Activated CD4-positive, alpha-beta T cell treated with anti-CD3 and anti-CD28 coated beads, Interleukin-2, amount 50 U/mL, for 48 hours (primary cell): ENCODE results near the gene IGSF11.
"Not testable (repeated sequence)": the region's sequence is repeated elsewhere in the genome, so short reads cannot be mapped to it uniquely, and the experiment has no call there.

Source experiments
- DNase-seq, 2 experiments: peaks; one replicate each; pipeline ENCODE4 v3.0.0-alpha.2; 2020

IGSF11 gene

DNA sequence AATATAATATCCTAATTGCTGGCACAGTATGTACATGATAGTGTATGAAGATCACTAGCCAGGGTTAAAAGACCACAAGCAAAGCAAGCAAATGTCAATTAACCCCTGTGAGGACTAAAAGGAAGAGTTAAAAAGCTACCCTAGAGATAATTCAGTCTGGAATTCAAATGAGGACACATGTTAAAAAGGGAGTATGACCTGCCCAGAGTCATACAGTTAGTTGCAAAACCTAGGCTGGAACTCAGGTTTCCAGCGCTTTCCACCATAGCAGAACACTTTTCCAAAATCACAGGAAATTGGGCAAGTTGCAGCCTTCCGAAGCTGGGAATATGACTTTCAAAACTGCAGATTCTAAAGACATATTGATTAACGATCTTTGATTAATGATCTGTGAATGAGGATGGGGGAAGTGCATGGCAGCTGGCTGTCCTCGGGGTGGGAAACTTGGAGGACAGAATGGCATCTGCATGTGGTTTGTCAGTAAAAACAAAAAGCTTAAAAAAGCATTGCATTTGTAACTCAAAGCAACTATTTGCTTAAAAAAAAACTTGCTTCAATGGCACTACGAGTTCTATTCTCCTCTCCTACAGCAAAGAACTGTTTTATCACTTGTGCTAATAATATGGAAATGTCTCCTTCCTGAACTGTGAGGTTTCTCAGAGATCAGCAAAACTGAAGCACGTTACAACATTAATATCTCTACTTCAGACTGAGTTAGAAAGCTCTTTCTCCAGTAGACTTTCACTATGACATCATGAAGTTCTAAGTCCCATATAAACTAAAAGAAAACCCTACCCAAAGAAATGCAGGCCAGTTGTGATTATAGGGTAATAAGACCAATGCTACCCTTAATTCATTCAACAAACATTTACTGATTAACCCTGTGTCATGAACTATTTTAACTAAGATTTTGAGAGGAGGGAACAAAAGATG is 46.2 kb downstream of the IGSF11 start:
- no peak for DNase-seq

DNA sequence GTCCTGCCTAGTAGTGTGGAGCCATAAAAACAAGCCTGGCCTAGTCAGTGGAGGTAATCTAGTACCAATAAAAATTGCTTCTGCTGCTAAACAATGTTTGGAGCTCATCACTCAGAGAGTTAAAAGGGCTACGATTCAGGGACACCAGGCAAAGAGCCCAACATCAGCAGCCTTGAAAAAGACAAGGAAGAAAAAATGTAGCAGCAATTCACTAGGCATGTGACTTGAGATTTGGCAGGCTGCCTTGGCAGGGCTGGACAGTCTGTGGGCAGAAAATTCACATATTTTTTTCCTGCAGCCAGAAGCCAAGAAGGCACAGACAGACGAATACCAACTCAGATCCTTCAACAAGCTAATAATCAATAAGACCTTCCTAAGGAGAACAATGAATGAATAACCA is 47.2 kb downstream of the IGSF11 start:
- no peak for DNase-seq

GRCh38 chr3:118986734-118987133 is 47.9 kb downstream of the IGSF11 start:
- no peak for DNase-seq

- DNase-seq = no peak
These were observed 49.9 kb downstream of the IGSF11 start for GRCh38 chr3:118984699-118985098.

GRCh38 chr3:118981494-118982134 is 53.0 kb downstream of the IGSF11 start:
- no peak for DNase-seq

DNA sequence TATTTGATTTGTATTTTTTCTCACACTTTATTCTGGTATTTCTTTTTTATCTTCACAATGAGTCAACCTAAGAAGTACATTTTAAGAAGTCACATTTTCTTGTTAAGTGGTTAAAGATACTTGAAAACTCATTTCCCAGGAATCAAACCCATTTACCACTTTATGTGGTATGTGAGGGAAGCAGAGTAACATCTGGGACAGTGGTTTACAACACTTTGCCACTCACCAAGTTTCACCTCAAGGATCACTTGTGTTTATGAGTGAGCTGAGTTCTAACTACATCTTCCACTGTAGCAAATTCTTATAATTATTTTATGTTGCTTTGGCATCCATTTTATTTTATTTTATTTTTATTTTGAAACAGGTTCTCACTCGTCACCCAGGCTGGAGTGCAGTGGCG is 53.8 kb downstream of the IGSF11 start:
- DNase-seq = no peak

DNA sequence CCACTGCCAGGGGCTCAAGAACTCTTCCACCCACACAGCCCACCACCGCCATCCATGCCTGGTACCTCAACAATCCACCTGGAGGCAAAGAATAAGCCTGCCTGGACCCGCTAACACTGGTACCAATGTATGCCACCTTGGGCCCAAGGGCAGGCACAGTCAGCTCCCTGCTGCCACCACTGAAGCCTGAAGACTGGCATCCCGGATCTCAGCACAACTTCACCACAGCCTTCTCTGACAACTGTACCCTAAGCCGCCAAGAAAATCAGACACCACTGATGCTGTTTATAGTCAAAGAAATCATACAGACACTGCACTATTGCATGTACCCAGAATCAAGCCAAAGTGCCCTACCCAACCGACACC is 56.3 kb downstream of the IGSF11 start:
- no peak for DNase-seq

DNA sequence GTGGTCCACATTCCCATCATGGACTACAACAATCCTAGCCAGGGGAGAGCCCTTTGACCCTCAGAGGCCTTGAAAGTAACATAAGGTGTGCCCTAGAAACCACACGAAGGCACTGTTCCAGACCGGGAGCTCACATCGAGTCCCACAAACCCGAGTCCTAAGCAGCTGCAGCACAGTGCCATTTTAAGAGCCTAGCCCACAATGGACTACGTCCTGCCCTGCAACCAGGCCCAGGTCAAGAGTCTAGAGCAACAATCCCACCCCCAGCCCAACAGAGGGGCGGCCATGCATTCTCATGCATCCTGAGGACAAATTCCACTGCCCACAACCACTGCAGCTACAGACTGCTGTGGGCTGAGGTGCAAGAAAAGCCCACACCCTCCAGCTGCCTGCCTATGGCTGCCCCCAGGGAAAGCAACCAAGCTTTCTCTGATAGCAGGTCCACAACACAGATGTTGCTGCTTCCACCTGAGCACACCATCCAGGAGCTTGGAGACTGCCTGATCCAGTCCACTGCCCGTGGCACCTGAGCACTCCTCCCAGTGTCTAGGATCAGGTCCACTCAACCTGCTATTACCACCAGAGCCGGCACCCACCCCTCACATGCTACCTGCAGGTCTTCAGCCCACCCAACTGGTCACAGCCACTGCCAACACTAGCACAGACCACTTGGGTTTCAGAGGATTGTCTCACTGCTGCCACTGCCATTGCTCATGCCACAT is 56.8 kb downstream of the IGSF11 start:
- DNase-seq = no peak

- no peak for DNase-seq
These were observed 57.5 kb downstream of the IGSF11 start for GRCh38 chr3:118977118-118977517.

GRCh38 chr3:118975476-118975875 is 59.2 kb downstream of the IGSF11 start:
- not testable (repeated sequence) for DNase-seq

- no peak for DNase-seq
These were observed 60.1 kb downstream of the IGSF11 start for GRCh38 chr3:118974356-118975097.

GRCh38 chr3:118973050-118973449 is 61.6 kb downstream of the IGSF11 start:
- no peak for DNase-seq

DNA sequence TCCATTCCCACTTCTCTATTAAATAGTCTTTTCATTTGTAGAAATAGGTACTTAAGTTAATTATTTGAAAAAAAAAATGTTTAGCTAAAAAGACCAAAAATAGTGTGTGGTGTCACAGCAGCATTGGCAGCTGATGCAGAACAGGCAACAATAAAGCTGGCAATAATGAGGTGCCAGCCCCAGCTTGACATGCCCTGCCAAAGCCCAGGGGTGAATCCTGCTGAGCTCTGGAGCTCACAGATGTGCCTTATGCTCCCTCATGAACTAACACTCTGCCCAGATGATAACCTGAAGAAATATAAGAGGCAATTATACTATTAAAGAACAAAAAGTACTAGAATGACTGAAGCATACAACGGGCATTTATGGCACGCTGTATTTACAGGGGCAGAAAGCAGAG is 63.8 kb downstream of the IGSF11 start:
- DNase-seq = no peak

- no peak for DNase-seq
These were observed 66.0 kb downstream of the IGSF11 start for GRCh38 chr3:118968640-118969039.

DNA sequence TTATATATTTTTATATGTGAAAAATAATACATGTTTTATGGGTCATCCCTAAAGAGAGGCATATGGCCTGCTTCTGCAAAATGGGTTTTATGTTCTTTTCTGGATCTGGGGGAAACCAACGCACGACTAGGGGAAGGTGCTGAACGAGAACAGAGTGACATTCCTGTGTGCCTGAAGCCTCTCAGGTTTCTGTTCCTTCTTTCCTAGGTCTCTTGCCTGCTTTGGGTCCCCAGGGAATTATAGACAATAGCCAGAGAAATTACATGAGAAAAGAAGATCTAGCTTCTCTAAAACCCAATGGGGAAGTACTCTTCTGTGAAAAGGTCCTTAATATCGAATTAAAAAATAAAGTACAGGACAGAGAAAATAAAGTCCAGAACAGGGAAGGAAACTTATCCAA is 66.5 kb downstream of the IGSF11 start:
- no peak for DNase-seq

DNA sequence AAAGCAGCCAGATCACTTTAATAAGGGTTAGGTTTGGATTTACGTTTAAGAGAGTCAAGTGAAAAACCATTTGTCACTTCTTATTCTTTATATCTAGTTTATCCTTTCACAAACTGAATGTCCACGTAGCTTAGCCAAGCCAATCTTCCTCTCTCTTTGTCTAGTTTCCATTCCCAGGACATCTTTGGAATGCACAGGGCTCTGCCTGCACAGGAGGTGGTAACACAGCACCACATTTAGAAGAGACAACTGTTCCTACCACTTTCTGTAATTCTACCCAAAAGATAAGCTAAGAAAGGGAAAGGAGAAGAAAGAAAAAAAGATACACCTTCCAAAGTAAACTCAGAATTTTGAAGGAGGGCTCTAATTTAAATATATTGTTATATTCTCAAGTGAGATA is 67.9 kb downstream of the IGSF11 start:
- DNase-seq = no peak

DNA sequence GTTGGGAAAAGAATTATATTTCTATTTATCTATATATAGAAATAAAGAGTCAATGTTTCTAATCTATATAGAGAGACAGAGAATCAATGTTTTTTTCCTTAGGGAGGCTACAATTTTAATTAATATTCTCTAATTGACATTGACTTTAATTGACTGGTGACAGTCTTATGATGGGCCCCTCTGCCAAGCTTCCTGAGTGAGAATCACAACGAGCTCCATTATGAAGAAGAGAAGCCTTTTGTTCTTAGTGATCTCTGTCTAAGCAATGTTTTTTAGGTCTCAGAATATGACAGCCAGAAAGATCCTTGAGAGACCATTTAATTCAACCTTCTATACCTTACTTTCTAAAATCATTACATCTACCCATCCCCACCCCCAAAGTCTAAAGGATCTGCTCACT is 70.9 kb downstream of the IGSF11 start:
- DNase-seq = no peak

DNA sequence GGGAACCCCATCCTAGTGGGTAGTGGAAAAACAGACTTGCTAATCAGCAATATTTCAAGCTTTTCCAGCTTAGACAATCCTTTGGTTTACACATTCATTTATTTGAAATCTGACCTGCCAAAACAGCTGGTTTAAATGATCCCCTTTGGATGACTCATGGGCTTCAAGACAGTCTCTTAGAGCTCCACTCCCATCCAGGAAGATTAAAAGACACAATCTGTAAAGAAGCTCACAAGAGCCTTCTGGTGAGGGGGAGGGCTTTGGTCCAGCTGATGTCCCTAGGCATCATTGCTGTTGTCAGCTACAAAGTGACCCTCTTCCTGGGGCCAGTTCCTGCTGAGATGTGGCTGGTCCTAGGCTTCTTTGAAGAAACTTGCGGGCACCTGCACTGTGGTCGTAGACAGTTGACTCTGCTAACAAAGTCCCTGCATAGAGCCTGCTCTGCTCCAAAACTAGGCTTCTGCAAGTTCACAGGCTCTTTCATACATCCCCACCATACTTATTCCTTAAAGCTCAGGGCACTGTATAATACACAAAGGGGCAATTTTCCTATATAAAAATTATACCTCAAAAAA is 73.7 kb downstream of the IGSF11 start:
- DNase-seq = no peak

DNA sequence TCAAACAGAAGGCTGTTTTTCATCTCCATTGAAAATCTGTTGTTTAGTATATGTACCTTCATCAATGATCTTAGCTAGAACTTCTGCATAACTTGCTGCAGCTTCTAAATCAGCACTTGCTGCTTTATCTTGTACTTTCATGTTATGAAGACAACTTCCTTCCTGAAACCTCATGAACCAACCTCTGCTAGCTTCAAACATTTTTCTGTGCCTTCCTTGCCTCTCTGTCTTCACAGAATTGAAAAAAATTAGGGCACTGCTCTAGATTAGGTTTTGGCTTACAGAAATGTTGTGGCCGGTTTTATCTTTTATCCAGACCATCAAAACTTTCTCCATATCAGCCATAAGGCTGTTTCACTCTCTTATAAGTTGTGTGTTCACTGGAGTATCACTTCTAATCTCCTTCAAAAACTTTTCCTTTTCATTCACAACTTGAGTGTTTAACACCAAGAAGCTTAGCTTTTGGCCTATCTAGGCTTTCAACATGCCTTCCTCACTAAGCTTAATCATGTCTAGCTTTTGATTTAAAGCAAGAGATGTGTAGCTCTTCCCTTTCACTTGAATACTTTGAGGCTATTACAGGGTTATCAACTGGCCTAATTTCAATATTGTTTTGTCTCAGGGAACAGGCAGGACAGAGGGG is 78.6 kb downstream of the IGSF11 start:
- no peak for DNase-seq

- DNase-seq = no peak
These were observed 83.6 kb downstream of the IGSF11 start for GRCh38 chr3:118951089-118951488.

- no peak for DNase-seq
These were observed 85.4 kb downstream of the IGSF11 start for GRCh38 chr3:118949113-118949760.

DNA sequence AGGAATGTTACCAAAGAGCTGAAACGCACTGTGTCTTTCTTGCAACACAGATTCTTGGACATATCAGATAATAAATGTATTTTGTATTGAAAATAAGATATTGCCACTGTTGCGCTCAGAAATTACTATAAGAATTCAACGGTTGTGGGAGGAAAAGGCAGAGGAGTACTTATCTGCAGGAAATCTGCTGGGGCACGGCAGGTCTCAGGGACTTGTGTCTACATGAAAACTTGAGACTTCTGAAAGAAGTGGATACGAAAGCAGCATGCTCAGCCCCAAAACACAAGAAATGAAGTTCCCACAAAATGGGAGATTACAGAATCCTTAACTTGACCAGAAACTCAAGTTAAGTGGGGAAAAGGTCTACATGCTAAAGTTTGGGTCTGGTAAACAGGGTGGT is 86.5 kb downstream of the IGSF11 start:
- no peak for DNase-seq
